GM19455 (cell line): Measurements from ENCODE around the gene INSM2.

ENCODE experiments used
- ATAC-seq: cut with Tn5 transposase; IDR thresholded peaks from one replicate; pipeline ENCODE4 v1.9.1; 2021; ENCODE audit not compliant: unreplicated experiment

Gene INSM2

DNA sequence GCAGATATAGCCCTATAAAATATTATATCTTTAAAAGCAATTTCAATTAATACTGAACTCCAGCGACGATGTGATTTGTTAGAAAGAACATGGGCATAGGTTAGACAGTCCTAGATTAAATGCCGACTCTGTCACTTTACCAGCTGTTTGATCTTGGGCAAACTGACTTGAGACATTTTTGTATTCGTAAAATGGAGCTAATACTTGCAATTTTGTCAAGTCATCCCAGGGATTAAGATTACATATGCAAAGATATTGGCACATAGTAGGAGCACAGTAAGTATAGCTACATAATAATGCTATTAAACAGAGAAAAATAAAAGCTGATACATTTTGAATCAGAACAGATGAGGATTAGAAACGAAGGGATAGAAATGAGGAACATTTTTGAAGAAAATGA, 9.0 kb downstream of the INSM2 start:
- ATAC-seq: no peak

DNA sequence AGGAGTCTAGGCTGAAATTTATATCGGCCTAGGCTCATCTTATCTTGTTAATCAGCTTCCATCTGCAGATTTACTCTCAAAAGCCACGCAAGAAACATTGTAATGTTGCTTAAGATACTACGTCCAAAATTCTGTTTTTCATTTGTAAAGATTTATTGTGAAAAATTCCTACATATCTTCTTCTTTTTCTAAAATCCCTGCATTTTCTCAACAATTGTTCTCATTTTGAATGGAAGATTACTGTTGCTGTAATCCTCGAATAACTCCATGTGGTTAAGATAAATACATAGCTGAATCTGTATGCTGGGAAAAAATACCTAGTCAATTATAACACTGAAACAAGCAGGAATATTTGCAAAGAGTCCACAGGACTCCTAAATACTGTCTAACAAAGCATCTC, 15.6 kb downstream of the INSM2 start:
- no peak for ATAC-seq

DNA sequence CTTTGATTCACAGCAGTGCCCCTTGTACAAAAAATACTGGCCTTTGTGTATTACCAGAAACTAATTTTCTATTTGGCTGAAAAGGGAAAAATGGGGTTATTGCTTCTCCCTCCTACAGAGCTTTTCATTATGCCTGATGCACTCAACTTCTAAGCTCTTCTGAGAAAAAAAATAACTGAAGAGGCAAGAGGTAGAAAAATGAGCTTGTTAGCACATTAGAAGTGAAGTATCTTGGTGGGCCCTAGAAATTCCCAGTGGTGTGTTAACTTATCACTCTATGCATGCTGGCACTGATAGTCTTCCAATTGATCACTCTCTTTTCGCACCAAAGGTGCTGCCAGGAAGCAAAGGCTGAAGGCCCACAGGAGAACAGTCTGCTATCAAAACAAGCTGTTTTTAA, 17.1 kb downstream of the INSM2 start:
- ATAC-seq: no peak

DNA sequence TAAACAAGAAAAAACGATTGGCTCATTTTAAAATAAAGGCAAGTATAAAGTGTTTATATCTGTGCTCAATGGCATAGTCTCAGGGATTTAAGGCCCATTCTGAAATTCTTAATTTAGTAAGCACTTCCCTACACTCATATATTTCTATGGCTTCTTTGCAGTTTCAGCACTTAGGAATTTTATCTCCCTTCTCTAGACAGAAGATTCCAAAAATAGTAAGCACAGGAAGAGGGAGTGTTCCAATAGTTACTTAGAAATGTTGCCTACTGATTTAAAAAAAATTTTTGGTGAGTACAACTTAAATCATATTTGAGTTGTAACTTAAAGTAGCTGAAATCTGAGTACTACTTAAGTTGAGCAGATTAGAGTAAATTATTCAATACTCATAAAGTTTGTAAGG, 19.8 kb downstream of the INSM2 start:
- ATAC-seq: no peak

DNA sequence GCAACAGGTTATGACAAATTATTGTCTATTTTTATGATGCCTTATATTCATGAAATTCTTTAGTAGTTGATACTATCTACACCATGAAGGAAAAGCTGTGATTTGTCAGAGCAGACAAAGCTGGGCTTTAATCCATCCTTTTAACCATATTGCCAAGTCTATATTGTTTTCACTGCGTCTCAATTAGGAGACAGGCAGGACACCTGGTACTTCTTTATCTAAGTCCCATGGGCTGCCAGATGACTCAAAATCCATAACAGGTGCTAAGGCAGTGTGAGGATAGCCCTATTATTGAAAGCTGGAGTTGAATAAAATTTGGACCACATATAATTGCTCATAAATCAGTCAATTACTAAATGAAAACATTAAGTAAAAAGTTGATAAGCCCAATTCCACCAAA, 22.6 kb downstream of the INSM2 start:
- no peak for ATAC-seq

DNA sequence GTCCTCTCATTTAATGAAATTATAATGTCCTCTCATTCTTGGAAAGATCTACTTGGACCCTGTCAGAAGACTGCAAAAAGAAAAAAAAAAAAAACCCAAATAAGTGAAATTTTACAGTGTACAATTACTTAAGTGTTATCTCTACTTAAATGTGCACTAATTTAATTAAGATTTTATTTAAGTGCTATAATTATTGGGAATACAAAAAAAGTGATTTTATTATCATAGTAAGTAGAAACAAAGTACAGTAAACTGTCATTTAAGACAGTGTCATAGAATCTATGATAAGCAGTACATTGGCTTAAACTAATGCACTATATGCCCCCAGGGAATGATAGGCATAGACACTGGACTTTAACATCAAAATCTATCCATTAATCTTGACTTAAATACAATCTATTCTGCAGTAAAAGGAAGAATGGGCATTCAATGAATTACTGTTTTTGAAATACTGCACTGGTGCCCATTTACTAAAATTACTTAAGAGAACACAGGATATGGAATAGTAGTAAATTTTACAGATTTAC, 23.3 kb downstream of the INSM2 start:
- ATAC-seq: no peak

DNA sequence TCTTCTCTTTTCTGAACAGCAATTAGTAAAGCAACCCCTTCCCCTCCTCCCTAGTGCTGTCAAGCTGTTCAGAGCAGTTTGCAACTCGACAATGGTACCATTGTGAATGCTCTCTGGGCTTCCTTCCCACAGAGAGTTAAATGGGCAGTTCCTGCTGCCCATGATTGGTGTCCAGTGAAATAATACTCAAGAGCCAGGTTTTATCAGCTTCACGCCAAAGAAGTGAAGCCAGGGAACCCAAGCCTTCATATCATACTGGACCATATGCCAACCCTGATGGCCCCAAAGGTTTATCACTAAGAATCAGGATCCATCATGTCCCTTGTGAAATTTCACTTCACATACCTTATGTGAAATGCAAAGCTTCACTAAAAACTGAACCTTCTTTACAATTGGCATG, 24.7 kb downstream of the INSM2 start:
- ATAC-seq: no peak

DNA sequence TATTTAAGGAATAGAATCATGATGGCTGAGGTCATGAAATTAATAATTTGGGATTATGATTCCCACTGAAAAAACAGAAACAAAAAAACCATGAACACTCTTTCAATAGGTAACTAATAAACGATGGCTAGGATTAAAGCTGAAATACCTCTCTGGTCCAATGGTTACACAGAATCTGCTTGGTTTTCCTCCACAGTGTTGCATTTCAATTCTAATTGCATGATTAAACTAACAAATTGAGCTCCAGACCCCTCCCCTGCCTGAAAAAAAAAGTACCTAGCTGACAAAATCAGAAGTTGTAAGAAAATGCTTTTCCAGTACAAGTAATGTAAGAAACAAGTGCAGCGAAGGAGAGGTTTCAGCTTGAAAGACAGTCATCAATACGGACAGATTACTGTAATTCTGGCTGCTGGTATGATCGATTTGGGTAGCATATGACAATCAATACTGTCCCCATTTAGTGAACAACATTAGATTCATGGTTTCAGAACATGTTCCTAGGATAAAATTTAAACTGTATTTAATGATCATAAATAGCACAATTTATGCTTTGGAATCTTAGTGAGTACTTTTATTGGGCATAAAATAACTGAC, 32.0 kb downstream of the INSM2 start:
- ATAC-seq: no peak

DNA sequence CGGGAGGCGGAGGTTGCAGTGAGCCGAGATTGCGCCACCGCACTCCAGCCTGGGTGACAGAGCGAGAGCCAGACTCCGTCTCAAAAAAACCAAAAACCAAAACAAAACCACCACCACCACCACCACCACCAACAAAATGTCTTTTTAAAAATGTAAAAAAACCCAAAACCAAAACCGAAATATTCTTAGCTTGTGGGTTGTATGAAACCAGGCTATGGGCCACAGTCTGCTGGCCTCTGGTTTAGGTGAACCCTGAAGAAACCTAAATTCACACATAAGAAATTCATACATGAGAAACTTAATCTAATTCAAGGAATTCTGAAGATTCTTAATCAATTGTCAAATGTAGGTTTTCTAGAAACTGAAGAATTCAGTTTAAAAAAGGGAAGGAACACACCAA, 37.6 kb downstream of the INSM2 start:
- ATAC-seq: no peak

DNA sequence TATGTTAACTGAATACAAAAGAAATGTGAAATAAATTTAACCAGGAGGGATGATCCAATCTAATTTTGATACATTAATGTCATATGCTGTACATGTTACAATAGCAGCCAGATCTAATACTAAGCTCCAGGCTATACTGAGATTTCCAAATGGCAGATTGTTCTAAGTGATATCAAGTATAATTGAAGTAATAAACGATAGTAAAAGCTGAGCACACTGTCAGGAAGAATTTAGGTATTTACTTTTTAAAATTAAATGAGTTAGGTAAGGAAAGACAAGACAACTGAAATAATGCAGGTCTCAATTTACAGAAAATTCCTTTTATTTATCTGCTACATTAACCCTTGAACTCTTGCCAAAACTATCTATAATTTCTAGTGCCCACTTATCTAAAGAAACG, 39.9 kb downstream of the INSM2 start:
- no peak for ATAC-seq

DNA sequence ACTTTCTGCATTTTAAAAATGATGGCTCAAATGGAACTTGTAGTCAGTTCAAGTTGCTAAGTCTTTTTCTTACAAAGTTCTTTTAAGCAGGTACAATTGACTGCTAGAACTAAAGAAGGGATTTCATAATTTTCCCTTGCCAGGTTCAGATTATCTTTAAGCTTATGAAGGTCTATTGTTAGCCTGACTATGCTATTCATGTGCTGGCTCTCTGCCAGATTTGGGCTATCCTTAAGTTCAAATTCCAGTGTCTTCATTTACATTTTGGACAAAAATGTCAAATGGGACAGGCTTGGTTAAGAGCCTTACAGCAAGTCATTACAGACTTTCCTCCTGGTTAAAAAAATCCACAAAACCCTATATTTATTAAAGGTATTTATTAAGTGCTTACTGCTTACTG, 42.3 kb downstream of the INSM2 start:
- ATAC-seq: no peak

DNA sequence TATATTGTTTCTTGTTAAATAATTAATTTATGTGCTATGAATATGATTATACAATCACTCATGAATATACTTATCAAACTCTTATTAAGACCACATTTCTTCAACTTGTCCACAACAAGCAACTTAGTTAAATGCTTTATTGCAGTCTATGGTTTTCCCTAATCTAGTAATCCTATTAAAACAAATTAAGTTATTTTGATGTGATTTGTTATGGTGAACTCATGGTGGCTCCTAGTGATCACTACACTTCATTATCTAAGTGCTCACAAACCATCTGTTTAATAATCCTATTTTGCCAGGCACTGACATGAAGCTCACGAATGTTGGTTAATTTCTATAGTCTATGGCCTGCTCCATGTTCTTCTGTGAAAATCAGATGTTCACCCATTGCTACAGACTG, 42.9 kb downstream of the INSM2 start:
- ATAC-seq: no peak

DNA sequence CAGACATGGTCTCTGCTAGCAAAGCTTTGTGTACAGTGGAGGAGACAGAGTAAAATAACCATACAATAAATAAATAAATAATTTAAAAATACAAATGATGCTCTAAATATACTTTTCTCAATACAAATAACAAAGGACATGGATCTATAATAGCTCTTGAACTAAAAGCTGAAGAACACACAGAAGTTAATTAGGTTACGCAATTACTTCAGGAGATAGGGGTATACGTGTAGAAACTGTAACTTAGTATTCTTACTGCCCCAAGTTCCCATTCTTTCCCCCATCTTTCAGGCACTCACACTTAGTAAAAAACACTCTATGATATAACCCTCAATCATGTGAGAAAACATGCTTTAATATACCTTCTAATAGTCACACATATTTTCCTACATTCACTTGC, 44.2 kb downstream of the INSM2 start:
- ATAC-seq: no peak

DNA sequence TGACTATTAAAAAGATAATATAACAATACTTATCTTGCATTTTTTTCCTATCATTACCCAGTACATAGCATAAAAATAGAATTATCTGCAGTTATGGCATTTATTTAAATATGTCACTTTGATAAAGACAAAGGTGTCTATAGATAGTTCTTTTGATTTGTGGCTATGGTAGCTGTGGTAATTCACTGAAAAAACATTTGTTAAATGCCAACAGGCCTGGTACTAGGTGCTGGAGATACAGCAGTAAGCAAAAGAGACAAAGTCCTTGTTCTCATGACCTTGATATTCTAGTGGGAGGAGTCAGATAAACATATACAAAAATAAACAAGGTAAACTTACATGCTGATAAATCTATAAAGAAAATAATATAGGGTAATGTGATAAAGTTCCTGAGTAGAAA, 44.7 kb downstream of the INSM2 start:
- no peak for ATAC-seq
